Amygdala (tissue), 56 donors: ENCODE data around the gene HSD11B2.

ENCODE experiments used
- DNase-seq, 56 donors: peaks; one replicate each; lab custom pipeline; 2025; lab: John Stamatoyannopoulos, UW

The HSD11B2 gene

GRCh38 chr16:67430977-67431774 lies at the start of gene HSD11B2:
Gene HSD11B2 (plus strand): TSS chr16:67431121. CDS start chr16:67431249, 128 bp downstream.
- DNase-seq: peak in 27 of 56 donors; percentile 15 to 68 (median 37)

GRCh38 chr16:67383284-67383683 lies 47.6 kb upstream of the HSD11B2 start:
- DNase-seq: no peak

GRCh38 chr16:67384778-67385510 lies 46.0 kb upstream of the HSD11B2 start:
- no peak for DNase-seq

GRCh38 chr16:67386861-67387455 lies 44.0 kb upstream of the HSD11B2 start:
- no peak for DNase-seq

GRCh38 chr16:67387479-67388079 lies 43.3 kb upstream of the HSD11B2 start:
- DNase-seq: no peak

GRCh38 chr16:67388191-67388590 lies 42.7 kb upstream of the HSD11B2 start:
- no peak for DNase-seq

- DNase-seq: no peak
These were observed 42.3 kb upstream of the HSD11B2 start for GRCh38 chr16:67388591-67388990.

GRCh38 chr16:67389911-67390815 lies 40.8 kb upstream of the HSD11B2 start:
- peak in 35 of 56 donors; percentile 18 to 78 (median 54) for DNase-seq

GRCh38 chr16:67390816-67391423 lies 40.0 kb upstream of the HSD11B2 start:
- DNase-seq: peak in 3 of 56 donors; percentile 60 to 73 (median 67)

GRCh38 chr16:67391424-67392300 lies 39.3 kb upstream of the HSD11B2 start:
- DNase-seq: peak; percentile 61 to 98 (median 93)

- peak in 2 of 56 donors; percentile 24 to 41 for DNase-seq
These were observed 38.4 kb upstream of the HSD11B2 start for GRCh38 chr16:67392301-67393059.

- peak in 54 of 56 donors; percentile 48 to 93 (median 82) for DNase-seq
These were observed 37.7 kb upstream of the HSD11B2 start, which contains the start of gene TPPP3 for GRCh38 chr16:67393111-67393787. Gene TPPP3 (minus strand): TSS chr16:67393498. CDS start chr16:67391111, 2,387 bp downstream.

- peak in 1 of 56 donors; percentile 33 for DNase-seq
These were observed 37.1 kb upstream of the HSD11B2 start for GRCh38 chr16:67393788-67394154.

- DNase-seq: peak in 3 of 56 donors; percentile 11 to 44 (median 19)
These were observed 36.5 kb upstream of the HSD11B2 start for GRCh38 chr16:67394155-67395104.

GRCh38 chr16:67395105-67395457 lies 35.8 kb upstream of the HSD11B2 start:
- no peak for DNase-seq
